HG02840 (cell line): ENCODE measurements around the gene MBP.

ENCODE experiments used
- ATAC-seq: cut with Tn5 transposase; IDR thresholded peaks from one replicate; pipeline ENCODE4 v1.9.1; 2021; ENCODE audit warnings: mild to moderate bottlenecking, moderate library complexity, moderate number of reproducible peaks; ENCODE audit not compliant: unreplicated experiment, low FRiP score

MBP gene

DNA sequence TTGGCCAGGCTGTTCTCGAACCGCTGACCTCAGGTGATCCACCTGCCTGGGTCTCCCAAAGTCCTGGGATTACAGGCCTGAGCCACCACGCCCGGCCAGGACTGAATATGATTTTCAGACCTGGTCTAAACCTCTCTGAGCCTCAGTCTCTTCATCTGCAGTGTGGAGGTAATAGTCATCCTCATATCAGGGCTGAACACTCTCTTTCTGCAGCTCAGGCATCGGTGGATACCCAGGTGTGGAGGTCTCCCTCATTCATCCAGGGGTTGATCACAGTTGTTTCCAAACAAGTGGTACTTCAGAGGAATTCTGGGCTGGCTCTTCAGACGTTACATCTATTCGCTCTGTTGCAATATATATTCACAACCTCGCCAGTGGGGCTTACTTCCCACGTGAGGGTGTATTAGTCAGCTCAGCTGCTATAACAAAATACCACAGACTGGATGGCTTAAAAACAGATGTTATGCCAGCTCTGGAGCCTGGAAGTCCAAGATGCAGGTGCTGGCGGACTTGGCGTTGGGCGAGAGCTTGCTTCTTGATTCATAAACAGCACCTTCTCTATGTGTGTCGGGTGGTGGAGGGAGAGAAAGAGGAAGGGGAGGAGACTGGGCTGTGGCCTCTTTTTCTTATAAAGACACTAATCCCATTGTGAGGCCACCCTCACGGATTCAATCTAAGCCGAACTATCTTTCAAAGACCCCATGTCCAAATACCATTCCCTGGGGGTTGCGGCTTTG, 2.9 kb upstream of the MBP start:
- no peak for ATAC-seq

DNA sequence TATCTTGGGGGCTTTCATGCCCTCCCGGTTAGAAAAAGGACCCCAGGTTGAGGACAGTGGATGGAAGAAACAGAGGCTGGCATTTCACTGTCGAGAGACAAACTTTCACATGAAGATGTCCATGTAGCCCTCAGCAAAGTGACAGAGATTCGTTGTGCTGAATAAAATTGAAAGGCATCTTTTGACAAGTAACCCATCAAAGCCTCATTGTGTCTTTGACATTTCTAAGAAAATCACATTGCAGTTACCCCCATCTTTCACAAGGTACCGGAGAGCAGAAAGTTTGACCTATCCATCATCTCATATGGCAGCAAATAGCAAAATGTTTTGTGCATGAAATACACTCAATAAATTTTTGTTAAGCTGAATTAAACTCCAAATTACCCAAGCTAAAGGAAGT, 2.0 kb upstream of the MBP start:
- ATAC-seq = no peak

DNA sequence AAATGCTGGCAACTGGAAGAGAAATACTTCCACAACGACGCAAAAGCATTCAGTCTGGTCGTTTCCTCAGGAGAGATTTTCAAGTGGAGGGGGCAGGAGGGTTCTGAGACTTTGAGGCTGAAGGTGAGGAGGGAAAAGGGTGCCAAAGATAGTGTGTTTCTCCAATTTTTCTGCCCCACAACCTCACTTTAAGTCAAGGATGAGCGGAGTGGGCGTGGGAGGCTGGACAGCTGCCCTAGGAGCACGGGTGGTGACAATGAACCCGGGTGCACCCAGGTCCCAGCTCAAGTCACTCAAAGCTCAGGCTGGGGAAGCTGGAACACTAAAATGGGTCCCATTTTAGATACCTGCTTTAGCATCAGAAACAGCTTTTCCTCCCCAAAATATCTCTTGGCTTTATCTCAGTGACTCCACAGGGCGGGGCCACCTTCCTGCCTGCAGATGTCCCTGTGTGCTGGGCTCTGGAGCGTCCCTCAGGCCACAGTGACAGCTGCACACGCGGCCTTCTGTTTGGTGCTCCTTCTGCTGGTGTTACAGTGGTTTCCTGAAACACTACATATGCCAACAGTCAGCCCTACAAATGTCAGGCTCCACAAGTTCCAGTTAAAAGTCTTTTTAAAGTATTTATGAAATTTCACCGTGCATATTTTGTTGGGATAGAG, 1.4 kb upstream of the MBP start:
- ATAC-seq = no peak

DNA sequence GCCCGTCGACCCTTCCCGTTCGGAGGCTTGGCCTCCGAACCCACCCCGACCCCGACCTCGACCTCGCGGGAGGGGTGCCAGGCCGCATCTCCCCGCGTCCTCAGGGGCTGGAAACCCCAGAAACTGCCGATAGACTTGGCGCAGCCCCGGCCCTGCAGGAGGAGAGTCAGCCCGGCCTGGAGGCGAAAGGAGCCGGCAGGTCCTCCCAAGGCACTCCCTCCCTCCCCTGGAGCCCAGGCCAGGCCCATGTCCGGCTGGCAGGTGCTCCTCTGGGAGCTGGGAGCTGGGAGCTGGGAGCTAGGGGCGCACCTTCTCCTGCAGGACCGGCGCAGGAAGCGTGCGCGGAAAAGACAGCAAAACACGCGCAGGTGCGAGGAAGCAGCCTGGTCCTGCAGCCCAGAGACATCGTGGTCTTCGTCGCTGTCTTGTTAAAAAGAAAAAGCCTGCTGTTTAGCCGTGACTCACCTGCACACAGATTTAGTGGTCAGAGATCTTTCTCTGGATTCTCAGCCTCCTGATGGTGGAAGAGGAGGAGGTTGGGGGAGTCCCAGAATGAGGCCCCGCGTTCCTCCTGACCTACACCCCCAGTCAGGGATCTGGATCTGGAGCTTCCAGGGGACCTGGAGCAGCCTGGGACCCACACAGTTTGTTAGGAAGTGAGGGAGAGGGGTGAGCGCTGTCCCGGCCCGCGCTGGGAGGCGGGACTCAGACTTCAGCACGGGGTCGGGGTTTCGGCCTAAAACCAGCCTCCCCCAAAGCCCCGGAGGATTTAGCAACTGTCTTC, 660 bp upstream of the MBP start:
- ATAC-seq = no peak

DNA sequence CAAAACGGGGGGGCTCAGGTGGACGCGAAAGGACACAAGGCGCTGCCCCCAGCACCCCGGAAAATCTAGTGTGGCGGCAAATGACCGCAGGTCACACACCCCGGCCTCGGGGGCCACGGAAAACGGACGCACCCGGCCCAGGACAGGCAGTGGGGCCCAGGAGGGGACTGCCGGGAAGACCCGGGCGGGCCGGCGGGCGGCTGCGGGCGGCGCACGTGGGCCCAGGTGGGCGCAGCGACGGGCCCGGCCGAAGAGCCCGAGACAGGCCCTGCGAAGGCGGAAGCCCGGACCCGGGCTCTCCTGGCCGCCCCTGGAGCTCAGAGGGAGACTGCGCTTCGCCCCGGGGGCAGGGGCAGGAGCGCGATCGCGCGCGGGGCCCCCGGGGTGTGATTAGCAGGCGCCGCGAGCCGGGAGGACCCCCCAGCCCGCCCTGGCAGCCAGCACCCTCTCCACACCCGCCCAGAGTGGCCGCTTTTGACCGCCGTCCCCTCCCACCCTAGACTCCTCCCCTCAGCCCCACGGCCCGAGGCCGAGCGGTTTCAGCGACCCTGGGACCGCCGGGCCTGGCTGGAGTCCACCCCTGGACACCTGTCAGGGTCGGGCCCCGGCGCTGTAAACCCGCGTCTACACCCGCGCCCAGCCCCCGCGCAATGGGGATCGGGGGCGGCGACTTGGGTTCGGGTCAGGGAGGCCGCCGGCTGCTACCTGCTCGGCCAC, 773 bp downstream of the MBP start:
- peak; percentile 54 for ATAC-seq

DNA sequence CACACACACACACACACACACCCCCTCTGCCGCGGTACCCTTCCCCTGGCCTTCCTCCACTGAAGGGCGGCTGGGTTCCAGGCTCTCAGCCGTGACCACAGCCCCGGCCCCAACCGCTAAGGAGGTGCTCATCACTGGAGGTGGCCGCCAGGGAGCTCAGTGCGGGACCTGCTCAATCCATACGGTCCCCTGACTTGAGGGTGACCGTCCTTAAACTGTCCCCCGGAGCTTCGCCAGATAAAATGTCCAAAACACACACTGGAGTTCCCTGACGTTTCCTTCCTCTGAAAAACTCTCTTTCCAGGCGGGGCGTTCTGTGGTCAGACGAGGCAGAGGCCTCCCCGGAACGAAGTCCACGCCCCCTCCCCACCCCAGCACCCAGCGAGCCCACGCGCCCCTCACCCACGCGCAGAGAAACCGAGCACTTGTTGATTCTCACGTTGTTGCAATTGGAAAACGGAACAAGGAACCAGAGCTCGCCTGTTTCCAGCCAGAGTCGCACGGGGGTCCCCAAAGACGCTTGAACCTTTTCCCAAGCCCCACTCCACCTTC, 1.4 kb downstream of the MBP start:
- ATAC-seq = no peak

DNA sequence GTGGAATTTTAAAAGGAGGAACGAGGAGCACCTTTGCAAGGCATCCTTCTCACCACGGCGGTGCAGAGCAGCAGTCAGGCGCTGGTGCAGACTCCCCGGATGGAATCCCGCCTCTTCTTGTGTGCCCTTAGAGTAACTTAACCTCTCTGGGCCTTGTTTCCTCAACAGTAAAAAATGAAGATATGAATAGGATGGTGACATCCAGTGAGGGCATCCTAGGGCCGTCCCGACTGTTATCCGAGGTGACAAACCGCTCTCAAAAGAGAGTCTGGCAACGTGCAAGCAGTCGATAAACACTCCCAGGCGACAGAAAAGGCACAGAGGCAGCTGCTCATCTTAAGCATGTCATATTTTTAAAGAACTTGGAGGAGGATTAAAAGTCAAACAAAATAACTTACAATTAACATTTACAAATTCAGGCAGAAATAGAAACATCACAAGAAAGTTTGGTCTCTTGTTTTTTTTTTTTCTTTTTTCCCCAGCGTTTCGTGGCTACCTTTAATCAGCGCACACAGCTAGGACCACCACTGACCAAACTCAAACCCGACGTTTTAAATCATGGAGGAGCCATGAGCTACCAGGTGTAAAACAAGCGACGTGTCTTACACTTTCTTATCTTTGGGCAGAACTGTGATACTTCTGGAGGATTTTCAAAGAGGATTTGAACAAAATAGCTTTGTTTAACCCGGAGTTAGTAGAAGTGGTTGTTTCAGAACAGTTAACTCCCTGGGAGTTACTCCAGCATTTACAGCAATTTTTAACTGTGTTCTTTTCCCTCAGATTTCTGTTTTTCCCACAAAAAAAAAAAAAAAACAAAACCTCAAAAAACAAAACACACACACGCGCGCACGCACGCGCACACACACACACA, 2.1 kb downstream of the MBP start:
- no peak for ATAC-seq

DNA sequence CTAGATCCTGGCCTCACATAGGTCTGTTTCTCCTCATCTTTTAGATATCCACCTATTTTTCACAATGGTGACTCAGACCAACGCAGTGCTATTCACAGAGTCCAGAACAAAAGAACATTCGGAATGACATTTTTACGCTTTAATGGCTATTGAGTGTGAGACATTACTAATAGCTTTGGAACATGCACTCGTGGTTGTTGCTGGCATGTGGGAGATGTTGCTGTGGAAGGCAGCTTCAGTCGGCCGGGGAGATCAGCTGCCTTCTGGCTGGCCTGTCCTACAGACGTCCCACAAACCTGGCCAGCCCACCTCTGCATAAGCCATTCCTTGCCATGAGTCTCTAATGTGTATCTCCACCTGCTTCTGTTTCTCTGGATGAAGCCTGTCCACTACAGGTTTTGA, 3.4 kb downstream of the MBP start:
- no peak for ATAC-seq

DNA sequence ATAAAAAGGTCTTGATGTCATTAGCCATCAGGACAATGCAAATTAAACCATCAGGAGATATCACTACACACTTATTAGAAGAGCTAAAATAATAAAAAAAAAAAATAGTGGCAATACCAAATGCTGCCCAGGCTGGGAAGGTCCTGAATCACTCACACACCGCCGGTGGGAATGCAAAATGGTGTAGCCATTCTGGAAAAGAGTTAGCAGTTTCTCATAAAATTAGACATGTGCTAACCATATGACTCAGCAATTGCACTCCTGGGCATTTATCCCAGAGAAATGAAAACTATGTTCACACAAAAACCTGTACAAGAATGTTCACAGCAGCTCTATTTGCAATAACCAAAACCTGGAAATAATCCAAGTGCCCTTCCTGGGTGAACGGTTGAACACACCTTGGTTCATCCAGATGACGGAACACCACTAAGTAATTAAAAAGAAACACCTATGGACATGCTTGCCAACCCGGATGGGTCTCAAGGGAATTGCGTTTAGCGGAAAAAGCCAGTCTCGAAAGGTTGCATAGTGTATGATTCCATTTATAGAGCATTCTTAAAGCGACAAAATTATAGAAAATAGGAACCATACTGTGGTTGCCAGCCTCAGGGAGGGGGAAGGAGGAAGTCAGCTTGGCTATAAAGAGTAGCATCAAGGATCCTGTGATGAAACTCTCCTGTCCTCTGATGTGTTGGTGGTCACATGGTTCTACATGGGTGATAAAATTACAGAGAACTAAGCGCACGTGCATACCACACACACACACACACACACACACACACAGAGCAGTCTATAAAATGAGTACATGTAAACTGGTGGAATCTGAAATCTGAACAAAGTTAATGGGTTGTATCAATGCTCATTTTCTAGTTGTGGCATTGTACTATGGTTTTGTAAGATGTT, 4.6 kb downstream of the MBP start:
- ATAC-seq = no peak

DNA sequence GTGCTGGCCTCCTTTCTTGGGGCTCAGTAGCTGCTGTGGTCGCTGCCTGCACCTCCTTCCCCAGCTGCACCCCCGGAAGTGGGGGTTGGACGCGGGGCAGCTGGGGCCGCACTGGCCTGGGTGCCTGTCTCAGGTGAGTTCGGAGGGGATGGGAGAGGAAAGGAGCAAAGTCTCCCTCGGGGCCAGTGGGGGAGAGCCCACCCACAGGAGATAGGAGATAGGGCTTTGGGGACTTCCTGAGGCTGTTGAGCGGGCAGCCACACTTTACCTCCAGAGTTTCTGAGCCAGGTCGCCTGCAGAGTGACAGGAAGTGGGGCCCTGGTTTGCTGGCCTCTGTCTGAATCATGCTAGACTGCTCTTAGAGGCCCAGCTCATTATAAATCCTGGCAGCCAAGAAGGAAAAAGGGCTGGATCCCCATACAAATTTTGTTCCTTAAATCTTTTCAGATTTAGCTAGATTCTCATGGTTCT, 8.1 kb downstream of the MBP start:
- ATAC-seq = peak; percentile 66

DNA sequence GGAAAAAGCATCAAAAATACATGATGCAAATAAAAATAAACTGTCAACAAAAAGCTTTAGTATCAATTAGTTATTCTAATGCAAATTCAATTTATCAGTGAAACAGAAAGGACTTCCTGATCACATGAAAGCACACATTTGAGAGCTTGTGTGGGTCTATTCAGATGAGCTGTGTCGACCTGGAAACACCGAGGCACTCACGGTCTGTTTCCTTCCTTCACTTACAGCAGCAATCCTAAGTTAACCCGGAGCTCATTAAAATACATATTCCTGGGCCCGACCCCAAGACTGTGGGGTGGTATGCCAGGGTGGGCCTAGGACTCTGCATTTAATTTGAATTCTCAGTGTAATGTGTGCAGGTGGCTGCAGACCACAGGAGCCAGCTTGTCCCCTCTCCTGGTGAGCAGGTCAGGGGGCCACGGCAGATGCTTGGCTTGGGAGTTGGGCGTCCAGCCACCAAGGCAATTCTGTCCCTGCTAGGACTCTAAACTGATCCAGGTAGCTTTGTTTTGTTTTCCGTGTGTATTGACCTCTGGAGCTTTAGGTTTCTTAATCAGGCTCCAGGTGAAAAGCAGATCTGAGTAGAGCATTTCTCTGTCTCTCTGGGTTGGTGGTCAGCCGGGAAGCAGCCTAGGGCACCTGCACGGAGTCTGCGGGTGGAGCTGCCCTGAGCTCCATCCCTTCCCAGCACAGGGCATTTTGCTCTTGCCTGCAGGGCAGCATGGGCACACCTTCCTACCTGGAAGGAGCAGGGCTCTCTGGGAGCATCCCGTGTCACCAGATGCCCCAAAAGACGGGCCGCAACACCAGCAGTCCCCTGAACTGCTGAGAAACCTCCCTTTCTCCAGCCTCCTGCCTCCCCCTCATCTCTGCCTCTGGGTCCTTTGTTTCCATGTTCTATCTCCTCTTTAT, 9.0 kb downstream of the MBP start:
- ATAC-seq = no peak

DNA sequence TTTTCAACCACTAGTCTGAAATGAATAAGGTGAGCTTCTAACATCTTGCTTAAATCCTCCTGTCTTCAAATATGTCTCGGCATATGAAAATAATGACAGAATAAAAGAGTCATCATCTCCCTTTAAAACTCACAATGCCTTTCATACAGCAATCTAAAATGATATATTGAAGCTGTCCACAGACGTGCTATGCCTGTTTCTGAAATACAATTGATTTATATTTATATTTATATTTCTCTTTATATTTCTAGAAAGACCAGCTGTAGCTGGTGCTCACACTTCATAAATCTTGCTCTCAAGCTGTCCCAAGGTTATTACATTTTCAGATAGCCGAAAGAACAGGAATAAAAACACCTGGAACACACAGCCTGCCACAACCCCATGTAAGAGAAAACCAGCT, 11.1 kb downstream of the MBP start:
- ATAC-seq = no peak

DNA sequence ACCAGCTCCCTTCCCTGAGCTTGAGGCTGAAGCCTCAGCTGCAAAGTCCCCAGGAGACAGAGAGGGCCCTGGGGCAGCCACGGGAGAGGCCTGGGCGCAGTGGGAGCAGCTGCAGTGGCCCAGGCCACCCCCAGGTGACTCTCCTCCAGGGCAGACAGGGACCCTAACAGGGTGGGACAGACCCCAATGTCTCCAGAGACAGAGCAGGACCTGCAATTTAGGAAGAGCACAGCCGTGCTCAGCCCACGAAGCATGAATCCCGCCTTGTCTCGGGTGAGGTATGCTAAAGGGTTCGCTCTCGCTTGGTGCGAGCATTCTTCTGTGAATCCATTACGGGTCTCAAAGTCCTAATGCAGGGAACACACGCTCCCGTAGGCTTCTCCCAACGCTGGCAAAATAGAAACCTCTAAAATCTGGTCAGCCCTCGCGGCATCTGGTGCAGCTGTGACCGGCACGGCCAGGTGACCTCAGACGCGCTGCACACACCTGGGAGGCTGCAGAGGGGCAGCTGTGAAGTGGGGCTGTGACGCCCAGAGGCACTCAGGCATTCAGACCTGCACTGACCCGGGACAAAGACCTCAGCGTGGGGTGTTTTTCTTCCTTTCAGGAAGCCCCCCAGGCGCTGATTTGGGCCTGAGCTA, 12.6 kb downstream of the MBP start:
- no peak for ATAC-seq

DNA sequence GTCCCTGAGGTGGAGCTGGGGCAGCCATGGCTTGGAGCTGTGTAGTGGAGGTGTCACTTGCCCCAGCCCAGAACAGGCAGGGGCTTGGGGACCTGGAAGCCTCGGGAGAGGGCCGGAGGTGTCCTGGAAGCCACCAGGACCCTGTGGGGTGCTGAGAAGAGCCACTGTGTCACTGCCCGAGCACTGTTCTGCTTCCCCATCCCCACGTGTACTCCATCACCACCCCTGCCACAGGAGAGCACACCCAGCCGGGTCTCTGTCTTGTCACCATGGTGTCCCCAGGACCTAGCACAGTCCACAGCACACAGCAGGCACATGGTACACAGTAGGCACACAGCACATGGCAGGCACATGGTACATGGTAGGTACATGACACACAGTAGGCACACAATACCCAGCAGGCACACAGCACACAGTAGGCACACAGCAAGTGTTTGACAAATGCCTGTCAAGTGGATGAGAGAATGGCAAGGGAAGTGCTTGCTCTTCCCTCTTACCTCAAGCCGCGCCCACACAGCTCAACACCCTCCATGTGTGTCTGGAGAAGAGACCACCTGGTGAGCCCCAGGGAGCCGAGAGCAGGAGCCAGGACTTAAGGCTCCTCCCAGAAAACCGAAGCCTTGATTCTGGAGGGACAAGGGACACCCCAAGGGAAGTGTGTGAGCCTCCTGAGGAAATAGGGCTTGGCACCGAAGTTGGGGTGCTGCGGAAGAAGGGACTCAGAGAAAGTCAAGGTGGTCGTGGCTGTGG, 13.3 kb downstream of the MBP start:
- ATAC-seq = no peak

DNA sequence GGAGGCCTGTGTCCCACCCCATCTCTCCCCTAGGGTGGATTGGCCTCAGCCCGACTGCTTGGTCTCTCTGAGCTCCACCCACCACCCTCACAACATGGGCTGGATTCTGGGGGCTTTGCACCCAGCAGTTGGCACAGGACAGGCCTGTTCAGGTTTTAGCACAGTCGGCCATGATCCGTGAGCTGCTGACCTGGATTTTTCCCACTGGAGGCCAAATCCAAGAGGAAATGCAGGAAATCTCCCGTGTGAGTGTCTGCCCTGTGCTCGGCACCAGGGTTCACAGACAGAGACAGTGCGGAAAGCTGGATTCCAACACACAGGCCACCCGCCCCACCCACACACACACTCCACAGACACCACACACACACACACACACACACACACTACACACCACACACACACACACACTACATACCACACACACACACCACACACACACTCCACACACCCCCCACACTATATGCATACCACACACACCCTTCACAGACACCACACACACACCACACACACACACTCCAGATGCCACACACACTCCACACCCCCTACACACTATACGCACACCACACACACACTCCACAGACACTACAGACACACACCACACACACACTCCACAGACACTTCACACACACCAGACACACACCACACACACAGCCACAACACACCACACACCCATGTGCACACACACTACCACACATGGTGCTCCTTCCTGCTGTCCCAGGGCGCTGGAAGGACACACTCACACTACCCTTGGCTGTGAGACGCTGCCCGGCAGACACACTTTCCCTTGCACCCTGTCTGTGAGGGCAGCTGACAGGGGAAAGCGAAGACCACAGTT, 14.1 kb downstream of the MBP start:
- ATAC-seq = no peak
